Embryonic facial prominence (tissue), 1 donor: ENCODE results near the gene TRHDE.

Experiments
- DNase-seq: peaks from one replicate; pipeline ENCODE4 v3.0.0-alpha.2; 2016; ENCODE audit errors: extremely low spot score

TRHDE gene, protein sequence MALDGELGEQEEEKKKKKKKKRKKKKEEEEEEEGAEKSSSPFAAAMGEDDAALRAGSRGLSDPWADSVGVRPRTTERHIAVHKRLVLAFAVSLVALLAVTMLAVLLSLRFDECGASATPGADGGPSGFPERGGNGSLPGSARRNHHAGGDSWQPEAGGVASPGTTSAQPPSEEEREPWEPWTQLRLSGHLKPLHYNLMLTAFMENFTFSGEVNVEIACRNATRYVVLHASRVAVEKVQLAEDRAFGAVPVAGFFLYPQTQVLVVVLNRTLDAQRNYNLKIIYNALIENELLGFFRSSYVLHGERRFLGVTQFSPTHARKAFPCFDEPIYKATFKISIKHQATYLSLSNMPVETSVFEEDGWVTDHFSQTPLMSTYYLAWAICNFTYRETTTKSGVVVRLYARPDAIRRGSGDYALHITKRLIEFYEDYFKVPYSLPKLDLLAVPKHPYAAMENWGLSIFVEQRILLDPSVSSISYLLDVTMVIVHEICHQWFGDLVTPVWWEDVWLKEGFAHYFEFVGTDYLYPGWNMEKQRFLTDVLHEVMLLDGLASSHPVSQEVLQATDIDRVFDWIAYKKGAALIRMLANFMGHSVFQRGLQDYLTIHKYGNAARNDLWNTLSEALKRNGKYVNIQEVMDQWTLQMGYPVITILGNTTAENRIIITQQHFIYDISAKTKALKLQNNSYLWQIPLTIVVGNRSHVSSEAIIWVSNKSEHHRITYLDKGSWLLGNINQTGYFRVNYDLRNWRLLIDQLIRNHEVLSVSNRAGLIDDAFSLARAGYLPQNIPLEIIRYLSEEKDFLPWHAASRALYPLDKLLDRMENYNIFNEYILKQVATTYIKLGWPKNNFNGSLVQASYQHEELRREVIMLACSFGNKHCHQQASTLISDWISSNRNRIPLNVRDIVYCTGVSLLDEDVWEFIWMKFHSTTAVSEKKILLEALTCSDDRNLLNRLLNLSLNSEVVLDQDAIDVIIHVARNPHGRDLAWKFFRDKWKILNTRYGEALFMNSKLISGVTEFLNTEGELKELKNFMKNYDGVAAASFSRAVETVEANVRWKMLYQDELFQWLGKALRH

DNA sequence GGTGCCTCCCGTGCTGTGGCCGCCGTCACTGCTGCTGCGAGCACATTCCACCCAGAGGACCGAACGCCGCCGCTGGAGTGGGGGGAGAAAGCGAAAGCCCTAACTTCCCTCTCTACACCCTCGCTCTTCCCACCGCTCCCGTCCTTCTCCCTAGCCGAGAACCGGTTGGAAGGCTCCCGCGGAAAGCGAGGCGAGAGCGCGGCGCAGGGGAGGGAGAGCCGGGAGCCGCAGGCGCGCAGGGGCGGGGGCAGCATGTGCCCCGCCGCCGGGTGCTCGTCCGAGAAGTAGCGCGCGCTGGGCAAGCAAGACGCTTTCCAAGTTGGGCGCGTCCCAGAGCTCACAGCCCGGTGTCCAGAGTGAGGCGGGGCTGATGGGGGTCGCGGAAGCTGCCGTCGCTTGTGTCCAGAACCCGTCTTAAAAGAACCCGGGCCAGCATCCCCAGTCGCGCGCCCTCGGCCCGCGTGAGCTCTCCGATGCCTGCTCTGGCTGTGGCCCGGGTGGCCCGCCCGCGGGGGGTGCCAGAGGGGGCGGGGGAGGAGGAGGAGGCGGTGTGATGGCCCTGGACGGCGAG is at the start of gene TRHDE:
Gene TRHDE (plus strand): TSS at position 280 of the 571 bp plus-strand sequence. CDS start 274 bp downstream, at position 554.
- DNase-seq = no peak

DNA sequence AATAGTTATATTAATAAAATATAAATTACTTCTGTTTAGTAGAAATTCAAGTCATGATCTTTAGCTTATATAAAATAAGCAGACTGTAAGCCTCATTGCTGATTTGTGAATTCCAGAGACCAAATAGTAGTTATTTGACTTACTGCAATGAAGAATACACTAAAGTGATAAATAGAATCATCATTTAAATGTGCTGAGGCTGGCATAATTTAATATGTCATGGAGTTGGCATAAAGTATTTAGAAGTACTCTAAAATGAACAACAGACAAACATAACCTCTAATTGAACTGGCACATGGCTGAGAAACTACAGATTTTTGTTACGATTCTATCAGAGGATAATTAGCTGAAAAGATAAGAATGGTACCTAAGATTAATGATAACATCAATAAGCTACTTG is 45.7 kb upstream of the TRHDE start:
- DNase-seq = no peak

DNA sequence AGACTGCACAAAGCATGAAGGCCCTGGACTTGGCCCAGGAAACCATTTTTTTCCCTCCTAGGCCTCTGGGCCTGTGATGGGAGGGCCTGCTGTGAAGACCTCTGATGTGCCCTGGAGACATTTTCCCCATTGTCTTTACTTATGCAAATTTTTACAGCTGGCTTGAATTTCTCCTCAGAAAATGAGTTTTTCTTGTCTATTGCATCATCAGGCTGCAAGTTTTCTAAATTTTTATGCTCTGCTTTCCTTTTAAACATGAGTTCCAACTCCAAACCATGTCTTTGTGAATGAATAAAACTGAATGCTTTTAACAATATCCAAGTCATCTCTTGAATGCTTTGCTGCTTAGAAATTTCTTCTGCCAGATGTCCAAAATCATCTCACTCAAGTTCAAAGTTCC is 43.7 kb upstream of the TRHDE start:
- no peak for DNase-seq

DNA sequence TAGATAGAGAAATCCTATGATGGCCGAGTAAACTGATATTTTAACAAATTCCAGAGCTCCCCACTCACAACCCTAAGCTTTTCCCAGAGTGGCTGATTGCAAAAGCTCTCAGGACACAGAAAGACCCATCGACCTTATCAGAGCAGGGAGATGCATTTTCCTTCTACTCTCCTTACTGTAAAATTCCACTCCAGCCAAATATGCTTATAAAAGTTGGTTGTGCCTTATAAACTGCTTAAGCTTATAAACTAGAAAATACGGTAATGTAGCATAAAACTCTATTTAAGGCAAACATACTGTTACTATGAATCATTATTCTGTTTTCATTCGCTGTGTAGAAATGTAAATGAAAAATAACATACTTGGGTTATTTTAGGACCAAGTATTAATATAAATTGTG is 41.6 kb upstream of the TRHDE start:
- DNase-seq = no peak

DNA sequence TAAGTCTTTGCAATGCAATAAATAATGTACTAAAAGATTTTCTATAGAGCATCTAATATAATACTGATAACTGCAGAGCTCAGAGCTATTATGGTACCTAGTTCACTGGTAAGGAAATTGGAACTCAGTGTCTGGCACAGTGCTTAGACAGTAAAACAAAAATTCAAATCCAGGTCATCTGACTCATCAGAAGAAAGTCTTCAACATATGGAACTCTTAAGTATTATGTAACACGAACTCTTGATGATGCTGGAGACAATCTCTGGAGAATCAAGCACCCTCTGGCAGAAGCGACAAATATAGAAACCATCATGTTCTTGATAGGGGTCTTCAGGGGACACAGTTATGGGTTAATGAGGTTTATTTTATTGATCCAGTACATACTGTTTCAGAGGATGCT is 37.3 kb upstream of the TRHDE start:
- DNase-seq = no peak

DNA sequence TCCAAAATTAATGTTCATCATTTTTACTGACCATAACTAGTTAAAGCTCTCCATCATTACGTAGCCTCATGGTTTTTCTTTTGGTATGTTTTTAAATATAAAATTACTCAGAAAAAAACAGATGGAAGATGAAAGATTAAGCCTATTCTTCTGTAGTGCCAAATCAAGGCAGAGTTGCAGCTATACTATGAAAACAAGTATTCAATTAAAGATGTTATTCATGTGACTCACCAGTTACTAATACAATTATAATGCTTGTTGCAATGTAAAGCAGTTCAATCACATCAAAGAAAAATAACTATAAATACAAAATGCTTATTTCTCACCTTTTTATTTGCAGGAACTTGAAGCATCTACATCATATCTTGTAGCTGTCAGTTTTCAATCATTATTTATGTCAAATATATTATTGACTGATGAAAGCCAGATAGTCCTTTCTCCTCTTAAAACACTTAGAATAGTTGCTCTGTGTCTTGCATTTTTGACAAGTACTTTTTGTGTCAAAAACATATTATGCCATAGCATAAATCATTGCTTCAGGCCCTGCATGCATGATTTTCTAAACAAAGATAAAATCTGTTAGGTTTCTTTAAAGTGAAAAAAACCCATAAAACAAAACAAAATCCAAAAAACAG is 36.0 kb upstream of the TRHDE start:
- DNase-seq = no peak

DNA sequence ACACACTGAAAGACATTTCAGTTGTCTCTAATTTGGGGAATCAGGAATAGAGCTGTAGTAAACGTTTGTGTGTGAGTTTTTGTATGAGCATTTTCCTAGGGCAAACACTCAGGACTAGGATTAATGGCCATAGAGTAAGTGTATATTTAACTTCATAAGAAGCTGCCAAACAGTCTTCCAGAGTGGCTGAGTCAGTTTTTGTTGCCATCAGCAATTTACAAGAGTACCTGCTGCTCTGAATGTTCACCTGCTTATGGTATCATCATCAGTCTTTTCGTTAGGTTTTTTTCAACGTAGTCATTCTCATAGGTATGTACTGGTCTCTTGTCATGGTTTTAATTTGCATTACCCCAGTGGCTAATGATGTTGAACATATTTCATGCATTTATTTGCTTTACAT is 30.6 kb upstream of the TRHDE start:
- no peak for DNase-seq

DNA sequence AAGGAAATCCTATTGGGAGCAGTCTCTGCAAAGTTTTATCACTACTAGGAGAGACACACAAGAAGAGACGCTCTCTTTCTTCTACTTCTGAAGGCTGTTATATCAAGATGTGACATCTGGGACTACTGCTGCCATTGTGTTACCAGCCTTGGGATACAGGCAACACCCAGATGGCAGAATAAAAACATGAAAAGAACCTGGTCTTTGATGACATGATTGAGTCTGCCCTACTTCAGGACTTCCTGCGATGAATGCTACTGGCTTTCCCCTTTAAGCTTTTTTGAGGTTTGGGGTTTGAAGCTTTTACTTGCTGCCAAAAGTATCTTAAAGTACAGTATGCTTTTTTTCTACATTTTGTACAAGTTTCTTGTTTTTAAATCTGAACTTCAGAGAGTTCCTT is 29.2 kb upstream of the TRHDE start:
- DNase-seq = no peak

- DNase-seq = no peak
These were observed 25.8 kb upstream of the TRHDE start for GRCh38 chr12:72246370-72246769.

GRCh38 chr12:72250346-72250745 is 21.8 kb upstream of the TRHDE start:
- no peak for DNase-seq

GRCh38 chr12:72256725-72257124 is 15.4 kb upstream of the TRHDE start:
- DNase-seq = no peak

DNA sequence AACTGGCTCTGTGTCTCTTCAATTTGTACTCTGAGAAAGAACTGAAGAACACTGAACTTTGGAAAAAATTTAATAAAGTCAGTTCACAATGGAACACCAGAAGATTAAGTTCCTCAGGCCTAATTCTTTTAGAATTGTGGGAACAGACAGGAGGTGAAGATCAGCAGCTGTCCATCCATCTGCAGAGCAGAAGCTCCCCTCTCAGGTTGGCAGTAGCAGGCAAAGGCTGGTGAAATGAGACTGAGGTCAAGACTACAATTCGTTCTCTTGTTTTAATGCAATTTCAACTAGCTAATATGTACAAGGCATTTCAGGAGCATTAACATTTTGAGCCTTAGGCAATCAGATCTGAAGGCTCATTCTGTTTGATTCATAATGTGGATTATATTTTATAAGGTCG is 10.3 kb upstream of the TRHDE start:
- DNase-seq = no peak

- DNase-seq = no peak
These were observed 7.5 kb upstream of the TRHDE start for GRCh38 chr12:72264548-72265175.

- DNase-seq = no peak
These were observed 4.2 kb upstream of the TRHDE start for GRCh38 chr12:72267974-72268373.

- DNase-seq = no peak
These were observed 3.8 kb upstream of the TRHDE start for GRCh38 chr12:72268386-72268785.

DNA sequence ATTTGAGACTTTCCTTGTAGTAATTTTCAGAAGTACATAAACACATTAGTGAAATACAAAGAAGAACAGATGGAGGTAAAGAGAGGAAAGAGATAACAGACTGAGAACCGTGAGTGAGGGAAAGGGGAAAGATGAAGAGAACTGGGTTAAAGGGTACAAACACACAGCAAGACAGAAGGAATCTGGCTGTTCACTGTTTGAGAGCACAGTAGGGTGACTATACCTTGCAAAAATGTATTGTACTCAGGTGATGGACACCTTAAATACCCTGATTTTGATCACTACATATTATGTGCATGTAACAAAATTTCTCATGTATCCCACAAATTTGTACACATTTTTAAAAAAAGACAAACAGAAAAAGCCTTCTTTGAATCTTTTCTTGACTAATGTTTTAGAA is 2.7 kb upstream of the TRHDE start:
- no peak for DNase-seq

- no peak for DNase-seq
These were observed 1.9 kb upstream of the TRHDE start for GRCh38 chr12:72270246-72270645.

DNA sequence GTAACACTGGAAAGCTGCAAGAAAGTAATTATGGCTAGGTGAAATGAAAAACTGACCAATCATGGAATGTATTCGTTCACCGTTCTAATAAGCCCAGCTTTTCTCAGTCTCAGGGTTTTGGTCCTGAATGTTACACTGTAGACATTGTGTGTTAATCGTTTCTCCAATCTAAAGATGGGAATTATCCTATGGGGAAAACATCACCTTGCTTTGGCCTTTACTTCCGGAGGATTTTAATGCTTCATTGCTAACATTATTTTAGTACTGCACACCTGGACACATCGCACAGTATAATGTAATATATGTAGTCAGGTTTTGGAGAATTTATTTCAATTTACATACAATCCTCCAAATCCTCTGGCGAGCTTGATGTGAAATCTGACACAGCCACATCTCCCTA is 1.2 kb upstream of the TRHDE start:
- no peak for DNase-seq

DNA sequence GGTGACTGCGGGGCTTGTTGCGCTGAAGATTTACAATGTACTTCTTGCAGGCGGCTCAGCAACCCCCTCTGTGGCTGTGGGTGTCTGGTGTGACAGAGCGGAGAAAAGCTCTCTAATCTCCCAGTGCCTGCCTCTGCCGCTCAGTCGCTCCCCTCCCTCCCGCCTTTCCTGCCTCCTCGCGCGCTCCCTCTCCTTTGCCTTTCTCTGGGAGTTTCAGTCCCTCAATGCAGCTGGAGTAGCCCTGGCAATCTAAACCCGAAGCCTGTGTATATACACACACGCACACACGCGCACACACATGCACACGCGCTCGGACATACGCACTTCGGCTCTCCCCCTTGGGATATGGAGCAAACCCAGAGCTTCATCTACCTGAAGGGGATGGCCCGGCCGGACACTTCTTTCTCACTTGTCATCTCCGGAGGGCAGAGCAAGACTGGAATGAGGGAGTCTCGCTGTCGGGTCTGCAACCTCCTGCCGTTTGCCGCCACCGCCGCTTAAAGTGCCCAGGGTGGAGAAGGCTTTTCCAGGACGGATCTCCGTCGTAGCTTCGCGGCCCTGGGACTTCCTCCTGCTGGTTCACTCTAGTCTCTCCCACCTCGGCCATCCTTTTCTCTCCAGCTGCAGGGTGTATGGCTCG is 599 bp upstream of the TRHDE start:
- peak; percentile 37 for DNase-seq

DNA sequence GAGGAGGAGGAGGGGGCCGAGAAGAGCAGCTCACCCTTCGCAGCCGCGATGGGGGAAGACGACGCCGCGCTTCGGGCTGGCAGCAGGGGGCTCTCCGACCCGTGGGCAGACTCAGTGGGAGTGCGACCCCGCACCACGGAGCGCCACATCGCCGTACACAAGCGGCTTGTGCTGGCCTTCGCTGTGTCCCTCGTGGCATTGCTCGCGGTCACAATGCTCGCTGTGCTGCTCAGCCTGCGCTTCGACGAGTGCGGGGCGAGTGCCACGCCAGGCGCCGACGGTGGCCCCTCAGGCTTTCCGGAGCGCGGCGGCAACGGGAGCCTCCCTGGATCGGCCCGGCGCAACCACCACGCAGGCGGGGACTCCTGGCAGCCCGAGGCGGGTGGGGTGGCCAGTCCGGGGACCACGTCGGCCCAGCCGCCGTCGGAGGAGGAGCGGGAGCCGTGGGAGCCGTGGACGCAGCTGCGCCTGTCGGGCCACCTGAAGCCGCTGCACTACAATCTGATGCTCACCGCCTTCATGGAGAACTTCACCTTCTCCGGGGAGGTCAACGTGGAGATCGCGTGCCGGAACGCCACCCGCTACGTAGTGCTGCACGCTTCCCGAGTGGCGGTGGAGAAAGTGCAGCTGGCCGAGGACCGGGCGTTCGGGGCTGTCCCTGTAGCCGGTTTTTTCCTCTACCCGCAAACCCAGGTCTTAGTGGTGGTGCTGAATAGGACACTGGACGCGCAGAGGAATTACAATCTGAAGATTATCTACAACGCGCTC is 745 bp downstream of the TRHDE start:
- DNase-seq = no peak
